Progenitor cell of endocrine pancreas (in vitro differentiated cells): ENCODE measurements around the gene REPS2. TPM values are rescaled to one million over a fixed set of nuclear protein-coding genes. Genes with fewer than 3 reads are reported as not detected.

Experiments
- DNase-seq: peaks from one replicate; pipeline ENCODE4 v3.0.0; 2021; ENCODE audit warnings: low spot score; ENCODE audit not compliant: unreplicated experiment
- H3K27ac Mint-ChIP-seq: 2 replicates; pipeline ENCODE4 v1.8.0; 2021; ENCODE audit warnings: mild to moderate bottlenecking, moderate library complexity, mixed read lengths
- H3K27me3 Mint-ChIP-seq: 2 replicates; pipeline ENCODE4 v1.8.0; 2021; ENCODE audit warnings: mixed read lengths
- H3K36me3 Mint-ChIP-seq: 2 replicates; pipeline ENCODE4 v1.8.0; 2022; ENCODE audit warnings: mixed read lengths; ENCODE audit not compliant: insufficient read depth
- H3K4me1 Mint-ChIP-seq: 2 replicates; pipeline ENCODE4 v1.8.0; 2021; ENCODE audit warnings: low read depth, mixed read lengths
- H3K4me3 Mint-ChIP-seq: 2 replicates; pipeline ENCODE4 v1.8.0; 2021; ENCODE audit warnings: low read depth, mild to moderate bottlenecking, moderate library complexity, mixed read lengths
- H3K9me3 Mint-ChIP-seq: 2 replicates; pipeline ENCODE4 v1.8.0; 2021; ENCODE audit warnings: low read depth, mixed read lengths
- total RNA-seq: library from RNA; stranded (reverse); gene quantifications from 2 replicates; pipeline ENCODE4 v1.2.1, GENCODE V29; 2021
- TF ChIP-seq, protein P1 (sequence below): fragments of 200-600 bp; sonication (generic); IDR thresholded peaks from one replicate; pipeline ENCODE4 v1.5.0; 2021; ENCODE audit warnings: antibody characterized with exemption, mild to moderate bottlenecking; ENCODE audit not compliant: unreplicated experiment

REPS2 gene
- total RNA-seq, 1 donor from 2014 or later: 4.3 TPM

GRCh38 chrX:16990839-16991238 is 44.4 kb downstream of the REPS2 start:
- H3K27ac Mint-ChIP-seq: no peak overlapping the region
- no peaks in the 10 kb centered on the region for H3K36me3 Mint-ChIP-seq
- H3K4me1 Mint-ChIP-seq: no peaks in the 10 kb centered on the region
- DNase-seq: no peak
- peaks cover 3% of the 10 kb centered on the region for H3K27me3 Mint-ChIP-seq
- peaks cover 4% of the 10 kb centered on the region for H3K9me3 Mint-ChIP-seq
- TF ChIP-seq, protein P1, sequence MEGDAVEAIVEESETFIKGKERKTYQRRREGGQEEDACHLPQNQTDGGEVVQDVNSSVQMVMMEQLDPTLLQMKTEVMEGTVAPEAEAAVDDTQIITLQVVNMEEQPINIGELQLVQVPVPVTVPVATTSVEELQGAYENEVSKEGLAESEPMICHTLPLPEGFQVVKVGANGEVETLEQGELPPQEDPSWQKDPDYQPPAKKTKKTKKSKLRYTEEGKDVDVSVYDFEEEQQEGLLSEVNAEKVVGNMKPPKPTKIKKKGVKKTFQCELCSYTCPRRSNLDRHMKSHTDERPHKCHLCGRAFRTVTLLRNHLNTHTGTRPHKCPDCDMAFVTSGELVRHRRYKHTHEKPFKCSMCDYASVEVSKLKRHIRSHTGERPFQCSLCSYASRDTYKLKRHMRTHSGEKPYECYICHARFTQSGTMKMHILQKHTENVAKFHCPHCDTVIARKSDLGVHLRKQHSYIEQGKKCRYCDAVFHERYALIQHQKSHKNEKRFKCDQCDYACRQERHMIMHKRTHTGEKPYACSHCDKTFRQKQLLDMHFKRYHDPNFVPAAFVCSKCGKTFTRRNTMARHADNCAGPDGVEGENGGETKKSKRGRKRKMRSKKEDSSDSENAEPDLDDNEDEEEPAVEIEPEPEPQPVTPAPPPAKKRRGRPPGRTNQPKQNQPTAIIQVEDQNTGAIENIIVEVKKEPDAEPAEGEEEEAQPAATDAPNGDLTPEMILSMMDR: no peak
- no peak overlapping the region for H3K4me3 Mint-ChIP-seq

DNA sequence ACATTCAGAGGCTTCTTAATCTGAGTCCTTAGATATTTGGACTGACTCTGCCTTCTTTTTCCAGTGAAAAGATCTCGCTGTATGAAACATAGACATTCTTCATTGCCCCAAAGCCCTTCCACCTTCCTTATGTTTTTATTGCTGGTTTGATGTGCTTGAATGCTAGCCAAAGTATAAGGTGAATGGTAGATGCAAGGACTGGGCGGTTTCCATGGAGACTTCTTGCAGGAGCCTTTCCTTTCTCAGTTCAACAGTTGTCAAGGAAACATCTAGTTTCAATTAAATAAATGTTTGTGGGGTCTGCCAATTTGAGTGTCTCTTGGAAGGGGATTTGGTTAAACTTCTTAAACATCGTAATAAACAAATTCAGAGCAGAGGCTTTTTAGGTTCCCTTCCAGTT is 46.0 kb downstream of the REPS2 start:
- TF ChIP-seq, protein P1: no peak
- peaks cover 4% of the 10 kb centered on the region for H3K9me3 Mint-ChIP-seq
- peaks cover 5% of the 10 kb centered on the region for H3K27me3 Mint-ChIP-seq
- H3K4me3 Mint-ChIP-seq: no peak overlapping the region
- H3K27ac Mint-ChIP-seq: no peak overlapping the region
- no peaks in the 10 kb centered on the region for H3K36me3 Mint-ChIP-seq
- DNase-seq: no peak
- H3K4me1 Mint-ChIP-seq: no peaks in the 10 kb centered on the region

DNA sequence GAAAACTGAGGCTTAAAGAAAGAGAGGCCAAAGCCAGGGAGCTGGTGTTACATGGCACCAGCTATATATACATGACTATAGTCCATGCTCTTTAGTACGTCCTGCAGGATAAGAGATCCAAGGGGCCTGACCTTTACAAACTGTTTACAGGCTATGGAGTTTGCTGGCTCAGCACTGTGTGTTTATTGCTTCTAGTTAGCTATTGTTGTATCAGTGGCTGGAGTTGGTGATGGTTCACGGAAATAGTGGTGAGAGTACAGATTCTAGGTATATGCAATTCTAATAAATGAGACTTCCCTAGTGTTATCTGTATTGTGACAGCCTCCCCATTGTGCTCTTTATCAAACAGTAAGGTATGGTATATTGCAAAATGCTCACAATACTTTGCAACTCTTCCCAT is 46.5 kb downstream of the REPS2 start:
- TF ChIP-seq, protein P1: no peak
- Mint-ChIP-seq H3K36me3 (no peaks in the 10 kb centered on the region), H3K4me3 (no peak overlapping the region), H3K27me3 (peaks cover 5% of the 10 kb centered on the region), H3K27ac (no peak overlapping the region), H3K4me1 (no peaks in the 10 kb centered on the region), H3K9me3 (peaks cover 2% of the 10 kb centered on the region)
- no peak for DNase-seq

DNA sequence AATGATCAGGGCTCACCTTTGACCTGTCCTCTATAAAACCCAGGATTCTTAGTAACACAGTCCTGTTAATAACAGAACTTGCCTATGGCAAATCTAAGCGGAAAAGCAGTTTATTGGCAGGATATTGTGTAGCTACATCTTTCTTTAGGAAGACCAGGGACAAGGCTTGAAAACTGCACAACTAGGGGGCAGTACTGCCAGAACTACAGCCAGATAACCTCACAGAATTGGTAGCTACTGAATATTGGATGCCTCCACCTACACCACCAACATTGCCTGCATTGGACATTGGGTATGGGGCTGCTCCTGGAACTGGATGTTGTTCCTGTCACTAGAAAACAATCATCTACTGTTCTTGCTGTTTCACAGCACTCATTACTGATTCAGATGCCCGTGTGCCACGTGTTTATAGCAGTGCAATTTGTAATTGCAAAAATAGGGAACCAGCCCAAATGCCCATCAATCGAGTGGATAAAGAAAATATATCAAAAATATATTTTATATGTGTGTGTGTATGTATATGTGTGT is 47.4 kb downstream of the REPS2 start:
- no peaks in the 10 kb centered on the region for H3K4me1 Mint-ChIP-seq
- no peaks in the 10 kb centered on the region for H3K9me3 Mint-ChIP-seq
- peaks cover 5% of the 10 kb centered on the region for H3K27me3 Mint-ChIP-seq
- H3K27ac Mint-ChIP-seq: no peak overlapping the region
- TF ChIP-seq, protein P1: peak; percentile 23
- no peaks in the 10 kb centered on the region for H3K36me3 Mint-ChIP-seq
- DNase-seq: no peak
- H3K4me3 Mint-ChIP-seq: no peak overlapping the region

GRCh38 chrX:16994736-16995135 is 48.3 kb downstream of the REPS2 start:
- no peak overlapping the region for H3K27ac Mint-ChIP-seq
- no peaks in the 10 kb centered on the region for H3K36me3 Mint-ChIP-seq
- peaks cover 5% of the 10 kb centered on the region for H3K27me3 Mint-ChIP-seq
- no peaks in the 10 kb centered on the region for H3K4me1 Mint-ChIP-seq
- H3K4me3 Mint-ChIP-seq: no peak overlapping the region
- TF ChIP-seq, protein P1: no peak
- DNase-seq: no peak
- H3K9me3 Mint-ChIP-seq: no peaks in the 10 kb centered on the region
